B cell (primary cell): ENCODE measurements around the gene FBXO11. TPM values are rescaled to one million over a fixed set of nuclear protein-coding genes. Genes with fewer than 3 reads are reported as not detected.
"Not testable (repeated sequence)": the region's sequence is repeated elsewhere in the genome, so short reads cannot be mapped to it uniquely, and the experiment has no call there.

ENCODE experiments used
- ATAC-seq: fragments of 200-7000 bp; cut with Tn5 transposase; one replicate; pipeline ENCODE4 v1.10.0; 2021; ENCODE audit warnings: low read depth, mild to moderate bottlenecking, moderate number of reproducible peaks, moderate library complexity
- CTCF ChIA-PET: fragments of 350-600 bp; sonication (Branson Sonifier 250); formaldehyde crosslinking; loops from one replicate; lab custom pipeline; 2021; ENCODE audit warnings: antibody characterized with exemption, inconsistent platforms; lab: Charles Lee
- POLR2A ChIA-PET: fragments of 350-600 bp; sonication (Branson Sonifier 250); formaldehyde crosslinking; loops from one replicate; lab custom pipeline; 2021; ENCODE audit warnings: antibody characterized with exemption; lab: Charles Lee
- DNase-seq: peaks from one replicate; pipeline ENCODE4 v3.0.0; 2013
- H2AFZ ChIP-seq: 2 replicates; pipeline ENCODE4 v1.6.1; 2012; ENCODE audit warnings: mild to moderate bottlenecking, low read depth, low read length; ENCODE audit not compliant: insufficient read depth, poor library complexity, severe bottlenecking
- H3K27ac ChIP-seq, 2 donors: 1 replicate in 1 of 2; 2 replicates in 1 of 2; pipeline ENCODE4 v1.5.1; 2012 to 2013; ENCODE audit warnings: low read length in 2 of 2, mild to moderate bottlenecking in 2 of 2, moderate library complexity in 1 of 2
- H3K27me3 ChIP-seq, 4 experiments: fragments of 200-600 bp in 1 of 4; sonication (generic) in 1 of 4; replicated peaks in 1 of 4; 1 replicate in 2 of 4; 2 replicates in 2 of 4; pipeline versions ENCODE4 v1.6.1 to v1.7.0; 2013 to 2016; ENCODE audit warnings: low read length in 3 of 4, mild to moderate bottlenecking in 2 of 4, mixed read lengths in 1 of 4, moderate library complexity in 1 of 4; ENCODE audit not compliant: insufficient read depth in 4 of 4, control insufficient read depth in 3 of 4; ENCODE audit errors: control extremely low read depth in 1 of 4
- H3K36me3 ChIP-seq, 2 experiments: replicated peaks in 1 of 2; 1 replicate in 1 of 2; 2 replicates in 1 of 2; pipeline versions ENCODE4 v1.6.1 to v1.7.1; 2013; ENCODE audit warnings: low read length in 1 of 2; ENCODE audit not compliant: insufficient read depth in 2 of 2, control insufficient read depth in 1 of 2; ENCODE audit errors: control extremely low read depth in 1 of 2, extremely low read depth in 1 of 2
- H3K4me1 ChIP-seq, 2 donors: fragments of 200-600 bp in 1 of 2; sonication (generic) in 1 of 2; 1 replicate in 1 of 2; 2 replicates in 1 of 2; pipeline versions ENCODE4 v1.5.1 to v1.6.1; 2013 to 2017; ENCODE audit warnings: low read length in 2 of 2; ENCODE audit not compliant: control insufficient read depth in 2 of 2, insufficient read depth in 2 of 2
- H3K4me2 ChIP-seq: replicated peaks from 2 replicates; pipeline ENCODE3; 2012; ENCODE audit warnings: mild to moderate bottlenecking, low read depth, low read length; ENCODE audit not compliant: poor library complexity, severe bottlenecking
- H3K4me3 ChIP-seq, 5 experiments: fragments of 200-600 bp in 1 of 5; sonication (generic) in 1 of 5; 1 replicate in 3 of 5; 2 replicates in 2 of 5; pipeline versions ENCODE4 v1.5.1 to v1.7.0; 2011 to 2016; ENCODE audit warnings: low read length in 4 of 5, mild to moderate bottlenecking in 4 of 5, low read depth in 2 of 5, control low read depth in 1 of 5, moderate library complexity in 1 of 5; ENCODE audit not compliant: insufficient read depth in 1 of 5; ENCODE audit errors: control extremely low read depth in 1 of 5, extremely low read depth in 1 of 5
- H3K79me2 ChIP-seq: fragments of 200-600 bp; sonication (generic); one replicate; pipeline ENCODE4 v1.6.0; 2016; ENCODE audit warnings: low read length; ENCODE audit not compliant: control insufficient read depth, insufficient read depth
- H3K9ac ChIP-seq: fragments of 200-600 bp; sonication (generic); 2 replicates; pipeline ENCODE4 v1.6.1; 2017; ENCODE audit warnings: mild to moderate bottlenecking, low read length, moderate library complexity
- H3K9me3 ChIP-seq, 3 donors: one replicate each; pipeline versions ENCODE4 v1.6.1 to v1.7.1; 2013; ENCODE audit warnings: low read length in 2 of 3; ENCODE audit not compliant: control insufficient read depth in 2 of 3, insufficient read depth in 1 of 3; ENCODE audit errors: control extremely low read depth in 1 of 3
- H4K20me1 ChIP-seq: 2 replicates; pipeline ENCODE4 v1.6.0; 2012; ENCODE audit warnings: mild to moderate bottlenecking, low read length; ENCODE audit not compliant: insufficient read depth, control insufficient read depth, poor library complexity, severe bottlenecking
- H3K27ac Mint-ChIP-seq: one replicate; pipeline ENCODE4 v1.8.0; 2021; ENCODE audit warnings: mixed read lengths
- H3K27me3 Mint-ChIP-seq: one replicate; pipeline ENCODE4 v1.8.0; 2021; ENCODE audit warnings: mixed read lengths
- H3K4me1 Mint-ChIP-seq: one replicate; pipeline ENCODE4 v1.8.0; 2021; ENCODE audit warnings: mixed read lengths
- H3K4me3 Mint-ChIP-seq: one replicate; pipeline ENCODE4 v1.8.0; 2021; ENCODE audit warnings: mixed read lengths
- H3K9me3 Mint-ChIP-seq: one replicate; pipeline ENCODE4 v1.8.0; 2022; ENCODE audit warnings: mixed read lengths; ENCODE audit not compliant: insufficient read depth
- CTCF ChIP-seq: fragments of 200-600 bp; IDR thresholded peaks from one replicate; pipeline ENCODE4 v1.8.0; 2022; ENCODE audit warnings: antibody characterized with exemption, mild to moderate bottlenecking
- EZH2 ChIP-seq: IDR thresholded peaks from 2 replicates; pipeline ENCODE4 v1.6.1; 2012; ENCODE audit warnings: borderline replicate concordance, low read depth, mild to moderate bottlenecking, moderate library complexity, low read length; ENCODE audit not compliant: insufficient read depth, poor library complexity, severe bottlenecking
- WGBS: methylation state at CpG from one replicate; pipeline ENCODE4 v1.1.5; 2013; ENCODE audit warnings: missing lambda C conversion rate; ENCODE audit not compliant: insufficient coverage; 5-methylcytosine and 5-hydroxymethylcytosine counted together
- intact Hi-C: fragments of 100-400 bp; cut with micrococcal nuclease; formaldehyde crosslinking; loops from one replicate; pipeline ENCODE4 v1.10.0; 2022
- polyA plus RNA-seq: library from polyadenylated mRNA; depleted of rRNA; stranded (reverse); fragments of >200 nt; gene quantifications from 2 replicates; pipeline ENCODE4 v1.2.3, GENCODE V29; 2012
- total RNA-seq, 2 donors: library from RNA; stranded (reverse); fragments of 120-200 nt in 1 of 2; gene quantifications; 1 replicate in 1 of 2; 2 replicates in 1 of 2; pipeline versions ENCODE4 v1.2.3 to v1.2.4, GENCODE V29; 2013 to 2022

The FBXO11 gene
- total and polyA plus RNA-seq, 2 donors (not counting 1 experiment from before 2014, with no cell fraction given) = 42.6 to 107 TPM

- WGBS = no CpG with 5 or more reads among the region's 1 CpG
- Histone ChIP-seq H3K4me1 (no peaks in the 10 kb centered on the region), H3K9me3 (no peaks in the 10 kb centered on the region), H3K79me2 (no peaks in the 10 kb centered on the region), H2AFZ (no peak overlapping the region), H4K20me1 (no peaks in the 10 kb centered on the region), H3K4me2 (no peak overlapping the region), H3K27ac (no peak overlapping the region), H3K9ac (no peak overlapping the region), H3K36me3 (no peaks in the 10 kb centered on the region), H3K27me3 (no peaks in the 10 kb centered on the region), H3K4me3 (no peak overlapping the region)
- Mint-ChIP-seq H3K27me3 (no peaks in the 10 kb centered on the region), H3K4me1 (peaks cover 5% of the 10 kb centered on the region), H3K4me3 (no peak overlapping the region), H3K27ac (no peak overlapping the region), H3K9me3 (no peaks in the 10 kb centered on the region)
- POLR2A ChIA-PET = no interaction called here
- TF ChIP-seq CTCF = no peak
- no peak for TF ChIP-seq EZH2
- DNase-seq (no peak), ATAC-seq (no peak)
- intact Hi-C loops = no loop called here
- CTCF ChIA-PET = no interaction called here
Observed at GRCh38 chr2:47916412-47916811, 10.1 kb upstream of the FBXO11 start.

GRCh38 chr2:47910662-47911061 is 4.4 kb upstream of the FBXO11 start:
- H4K20me1 ChIP-seq, CTCF ChIA-PET, H3K9me3 Mint-ChIP-seq, H3K36me3 ChIP-seq, H3K27ac ChIP-seq, H3K27me3 ChIP-seq, DNase-seq, H2AFZ ChIP-seq, H3K4me1 ChIP-seq, H3K4me2 ChIP-seq, H3K9me3 ChIP-seq, H3K9ac ChIP-seq, H3K4me3 Mint-ChIP-seq, H3K79me2 ChIP-seq, H3K27ac Mint-ChIP-seq, POLR2A ChIA-PET, intact Hi-C loops, H3K4me3 ChIP-seq, H3K27me3 Mint-ChIP-seq, ATAC-seq: not testable (repeated sequence)
- WGBS = no CpG with 5 or more reads among the region's 4 CpGs
- H3K4me1 Mint-ChIP-seq = peaks cover 15% of the 10 kb centered on the region
